Ureter (tissue), 1 donor: ENCODE measurements around the gene CAT. TPM values are rescaled to one million over a fixed set of nuclear protein-coding genes. Genes with fewer than 3 reads are reported as not detected.

Experiments
- total RNA-seq: library from RNA; stranded (reverse); gene quantifications from one replicate; pipeline ENCODE4 v1.2.4, GENCODE V29; 2023
- donor health status: DM: yes; HTN: yes; CAD: no.

The CAT gene
- total RNA-seq, 1 donor from 2014 or later = 135 TPM

Other genes starting within 250 kb of the CAT start
- 4.7 TPM for gene ABTB2, start 80.9 kb upstream of the CAT start, total RNA-seq
- 70.3 TPM for gene ELF5, start 74.9 kb downstream of the CAT start, total RNA-seq
- 309 TPM for gene EHF, start 182.2 kb downstream of the CAT start, total RNA-seq